ENCODE data around the gene ZBTB11. TPM values are rescaled to one million over a fixed set of nuclear protein-coding genes. Genes with fewer than 3 reads are reported as not detected.
A peak's percentile ranks its signal among the peaks of the same experiment; 100 is the strongest.

ZBTB11 gene
- total and polyA plus RNA-seq, 2 donors (not counting 3 experiments of a cell fraction or from before 2014, with no cell fraction given), result 4.2 to 15.8 TPM

DNA sequence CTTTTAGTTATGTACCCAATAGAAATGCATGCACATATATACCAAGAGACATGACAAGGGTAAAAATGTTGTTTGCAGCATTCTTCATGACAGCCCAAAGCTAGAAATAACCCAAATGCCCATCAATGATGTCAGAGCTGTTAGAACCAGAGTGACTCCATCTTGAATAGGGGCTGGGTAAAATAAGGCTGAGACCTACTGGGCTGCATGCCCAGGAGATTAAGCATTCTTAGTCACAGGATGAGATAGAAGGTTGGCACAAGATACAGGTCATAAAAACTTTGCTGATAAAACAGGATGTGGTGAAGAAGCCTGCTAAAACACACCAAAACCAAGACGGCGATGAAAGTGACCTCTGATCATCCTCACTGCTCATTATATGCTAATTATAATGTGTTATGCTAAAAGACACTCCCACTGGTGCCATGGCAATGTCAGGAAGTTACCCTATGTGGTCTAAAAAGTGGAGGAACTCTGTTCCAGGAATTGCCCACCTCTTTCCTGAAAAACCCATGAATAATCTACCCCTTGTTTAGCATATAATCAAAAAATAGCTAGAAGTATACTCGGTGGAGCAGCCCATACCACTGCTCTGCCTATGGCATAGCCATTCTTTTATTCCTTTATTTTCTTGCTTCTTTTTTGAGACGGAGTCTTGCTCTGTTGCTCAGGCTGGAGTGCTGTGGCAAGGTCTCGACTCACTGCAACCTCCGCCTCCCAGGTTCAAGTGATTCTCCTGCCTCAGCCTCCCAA is 32.9 kb downstream of the ZBTB11 start:
- H3K4me1 ChIP-seq (ENCODE audit: control insufficient read depth, extremely low read depth, insufficient read depth, low read length), result peaks cover 14% of the 10 kb centered on the region
- H3K4me2 ChIP-seq (ENCODE audit: insufficient read depth, low read length), result no peak overlapping the region
- ChIA-PET POLR2A (no interaction called here), CTCF (interaction anchor here (1.2 kb wide), 1 partner anchor 12 kb away, joined by 3 read pairs; no protein-coding TSS in a partner anchor)
- no peak overlapping the region for H3K4me3 ChIP-seq (replicated peaks in 1 of 3; ENCODE audit: insufficient read depth in 1 of 3, low read depth in 1 of 3, low read length in 3 of 3)
- H3K36me3 ChIP-seq (ENCODE audit: control insufficient read depth in 2 of 2, extremely low read depth in 1 of 2, insufficient read depth in 2 of 2, low read length in 2 of 2), result peaks cover 0 to 6% of the 10 kb centered on the region in 2 experiments
- dilution Hi-C loops (cut with MboI; ENCODE audit: extremely low pct_ligation_motif_present, low sequenced_read_pairs) (no loop called here), intact Hi-C loops (cut with micrococcal nuclease) (no loop called here)
- DNase-seq (ENCODE audit: low read depth, low spot score) (peak; percentile 71), FAIRE-seq (peak; percentile 85)
- TF ChIP-seq GATA2 (IDR thresholded peaks at IDR 0.05; ENCODE audit: insufficient read depth, insufficient read length, low read depth, low read length) (peak; percentile 81), POLR2AphosphoS5 (IDR thresholded peaks at IDR 0.05; ENCODE audit: insufficient read depth, low read depth, low read length) (peak; percentile 33), JUN (IDR thresholded peaks at IDR 0.05; ENCODE audit: borderline replicate concordance, insufficient read depth, insufficient read length, low read depth) (peak; percentile 38), CTCF (IDR thresholded peaks at IDR 0.05; ENCODE audit: extremely low read depth in 1 of 2, insufficient read depth in 1 of 2, low read depth in 1 of 2, low read length in 2 of 2) (no peak), FOS (IDR thresholded peaks at IDR 0.05; ENCODE audit: borderline replicate concordance, insufficient read depth, low read length) (peak; percentile 65), POLR2A (IDR thresholded peaks at IDR 0.05; ENCODE audit: low read depth, low read length) (no peak)
- no peaks in the 10 kb centered on the region for H3K9me1 ChIP-seq (replicated peaks; ENCODE audit: control insufficient read depth, extremely low read depth, insufficient read depth, low read length)
- H3K27ac ChIP-seq (ENCODE audit: insufficient read depth, low read depth, low read length), result no peak overlapping the region
- no peak overlapping the region for H2AFZ ChIP-seq (ENCODE audit: low read depth, low read length)
- H3K9ac ChIP-seq (replicated peaks; ENCODE audit: extremely low read depth, insufficient read depth, low read length), result no peak overlapping the region
- H3K9me3 ChIP-seq (replicated peaks; ENCODE audit: control insufficient read depth, insufficient read depth, low read length), result no peaks in the 10 kb centered on the region
- H4K20me1 ChIP-seq (replicated peaks; ENCODE audit: control insufficient read depth, extremely low read depth, insufficient read depth, low read length), result no peaks in the 10 kb centered on the region
- no peaks in the 10 kb centered on the region for H3K79me2 ChIP-seq (ENCODE audit: control insufficient read depth, insufficient read depth, low read length)
- no TSS peak for BruUV-seq (replicated peaks)
- H3K27me3 ChIP-seq (ENCODE audit: control insufficient read depth in 2 of 2, insufficient read depth in 2 of 2, low read length in 2 of 2), result no peaks in the 10 kb centered on the region

Data from endothelial cell of umbilical vein (primary cell).